ENCODE results near the gene SENP5. TPM values are rescaled to one million over a fixed set of nuclear protein-coding genes. Genes with fewer than 3 reads are reported as not detected.

Gene SENP5
- total and polyA plus RNA-seq, 2 of the 8 experiments (the other 6 are each of a cell fraction or from before 2014, with no cell fraction given): 6.7 to 27.3 TPM

- Histone ChIP-seq H3K27ac (ENCODE audit: low read depth, low read length) (no peak overlapping the region), H3K79me2 (ENCODE audit: control insufficient read depth in 1 of 2, insufficient read depth in 2 of 2, low read length in 2 of 2) (no peaks in the 10 kb centered on the region), H2BK15ac (ENCODE audit: low read length) (no peak overlapping the region), H3K4me3 (ENCODE audit: extremely low read depth in 1 of 4, insufficient read depth in 2 of 4, low read depth in 3 of 4, low read length in 4 of 4) (no peak overlapping the region), H4K8ac (ENCODE audit: extremely low read depth, insufficient read depth, low read length) (no peak overlapping the region), H3K23me2 (ENCODE audit: low read depth, low read length) (no peaks in the 10 kb centered on the region), H3K14ac (ENCODE audit: insufficient read length) (no peak overlapping the region), H3K4ac (replicated peaks; ENCODE audit: insufficient read length, low read depth, low read length) (no peak overlapping the region), H2BK5ac (ENCODE audit: low read depth, low read length) (no peak overlapping the region), H3K18ac (ENCODE audit: extremely low read depth, low read length) (no peak overlapping the region), H4K5ac (ENCODE audit: insufficient read length, low read depth, low read length) (no peak overlapping the region), H3K9me3 (ENCODE audit: insufficient read depth in 2 of 2, low read depth in 1 of 2, low read length in 1 of 2) (no peaks in the 10 kb centered on the region), H2BK120ac (replicated peaks; ENCODE audit: low read depth, low read length) (no peak overlapping the region), H4K20me1 (replicated peaks in 1 of 2; ENCODE audit: control insufficient read depth in 1 of 2, insufficient read depth in 2 of 2, low read length in 2 of 2) (peaks cover 0 to 2% of the 10 kb centered on the region in 2 experiments), H3K27me3 (replicated peaks in 1 of 4; ENCODE audit: control insufficient read depth in 3 of 4, extremely low read depth in 1 of 4, insufficient read depth in 3 of 4, low read length in 3 of 4) (no peaks in the 10 kb centered on the region), H3K56ac (replicated peaks; ENCODE audit: insufficient read length, low read depth, low read length) (no peak overlapping the region), H2BK20ac (ENCODE audit: low read length) (no peak overlapping the region), H3K23ac (ENCODE audit: insufficient read length) (no peak overlapping the region), H2BK12ac (ENCODE audit: low read depth, low read length) (no peak overlapping the region), H3K4me1 (replicated peaks in 1 of 4; ENCODE audit: control insufficient read depth in 3 of 4, insufficient read depth in 4 of 4, low read length in 3 of 4) (no peaks in the 10 kb centered on the region), H3K4me2 (ENCODE audit: insufficient read depth in 1 of 2, low read depth in 2 of 2, low read length in 2 of 2) (no peak overlapping the region), H3K9ac (replicated peaks in 1 of 4; ENCODE audit: extremely low read depth in 1 of 4, low read depth in 3 of 4, low read length in 3 of 4) (no peak overlapping the region), H4K91ac (replicated peaks; ENCODE audit: insufficient read length, low read length) (no peak overlapping the region), H2AFZ (ENCODE audit: low read length) (no peak overlapping the region), H3K79me1 (ENCODE audit: low read depth, low read length) (no peaks in the 10 kb centered on the region), H2AK5ac (ENCODE audit: low read depth, low read length) (no peak overlapping the region), H3K36me3 (ENCODE audit: control insufficient read depth in 2 of 4, insufficient read depth in 4 of 4, low read length in 3 of 4) (peaks cover 5 to 22% (median 19%) of the 10 kb centered on the region in 4 experiments)
- DNase-seq (ENCODE audit: low read depth in 1 of 2, low spot score in 2 of 2): no peak
- no peak for FAIRE-seq
- POLR2A ChIA-PET (ENCODE audit: partially characterized antibody): interaction anchor here (0.9 to 3.2 kb wide), 4 partner anchors 9 to 18 kb away, joined by 3 to 11 read pairs (median 3); partner anchors contain the start of gene NCBP2
- WGBS, 2 experiments (ENCODE audit: extremely low coverage in 1 of 2, insufficient coverage in 1 of 2, insufficient read length in 1 of 2, insufficient replicate concordance in 2 of 2, low coverage in 1 of 2, low lambda C conversion rate in 2 of 2, missing lambda C conversion rate in 1 of 2): 94% methylated on average over 7 of the region's 7 CpGs; no CpG with 5 or more reads in 1 of the 2 experiments
- CTCF ChIA-PET (ENCODE audit: partially characterized antibody): interaction anchor here (0.7 to 1.0 kb wide), 2 partner anchors 89 kb away, joined by 3 read pairs; no protein-coding TSS in a partner anchor
- TF ChIP-seq RNF2 (IDR thresholded peaks at IDR 0.05; ENCODE audit: borderline replicate concordance, low read depth, low read length, missing control alignments, poor library complexity, severe bottlenecking): no peak
- no peak for TF ChIP-seq CTCF (IDR thresholded peaks at IDR 0.05; ENCODE audit: control extremely low read depth in 1 of 3, insufficient read depth in 1 of 3, low read depth in 1 of 3, low read length in 3 of 3)
- TF ChIP-seq SP4 (IDR thresholded peaks at IDR 0.05; ENCODE audit: low read length): no peak
- no peak for TF ChIP-seq SP1 (IDR thresholded peaks at IDR 0.05; ENCODE audit: low read depth, low read length)
- no peak for TF ChIP-seq POU5F1 (IDR thresholded peaks at IDR 0.05; ENCODE audit: low read depth, low read length)
- TF ChIP-seq CHD2 (IDR thresholded peaks at IDR 0.05; ENCODE audit: low read length): no peak
- no peak for TF ChIP-seq MAFK (IDR thresholded peaks at IDR 0.05; ENCODE audit: low read depth, low read length)
- no peak for TF ChIP-seq PHF8 (conservative IDR thresholded peaks at IDR 0.05; ENCODE audit: low read depth, low read length)
- TF ChIP-seq SAP30 (IDR thresholded peaks at IDR 0.05; ENCODE audit: insufficient read depth, insufficient replicate concordance, low read length): no peak
Observed at GRCh38 chr3:196927571-196928453, 60.1 kb downstream of the SENP5 start.
